Esophagus squamous epithelium (tissue), 5 donors: ENCODE results near the gene MKNK2. TPM values are rescaled to one million over a fixed set of nuclear protein-coding genes. Genes with fewer than 3 reads are reported as not detected.

Experiments
- DNase-seq: peaks from one replicate; lab custom pipeline; 2025; lab: John Stamatoyannopoulos, UW
- H3K27ac ChIP-seq, 4 donors: fragments of 200-600 bp; sonication (generic); one replicate each; pipeline ENCODE4 v1.5.1; 2016 to 2019; ENCODE audit warnings: mild to moderate bottlenecking in 1 of 4
- H3K27me3 ChIP-seq, 4 donors: fragments of 200-600 bp; sonication (generic); 1 replicate in 3 of 4; 2 replicates in 1 of 4; pipeline versions ENCODE4 v1.5.1 to v1.6.0; 2017 to 2021; ENCODE audit warnings: antibody characterized with exemption in 1 of 4
- H3K36me3 ChIP-seq, 3 donors: fragments of 200-600 bp; sonication (generic); one replicate each; pipeline ENCODE4 v1.5.1; 2016 to 2019
- H3K4me1 ChIP-seq, 3 donors: fragments of 200-600 bp; sonication (generic); one replicate each; pipeline ENCODE4 v1.5.1; 2017 to 2019
- H3K4me3 ChIP-seq, 4 donors: fragments of 200-600 bp; sonication (generic); 1 replicate in 3 of 4; 2 replicates in 1 of 4; pipeline ENCODE4 v1.5.1; 2016 to 2019; ENCODE audit warnings: mild to moderate bottlenecking in 2 of 4, moderate library complexity in 1 of 4
- H3K9me3 ChIP-seq, 3 donors: fragments of 200-600 bp; sonication (generic); one replicate each; pipeline ENCODE4 v1.5.1; 2016 to 2019
- POLR2A ChIP-seq, 4 donors: fragments of 450-650 bp; IDR thresholded peaks; one replicate each; pipeline ENCODE4 v1.6.1; 2017; ENCODE audit warnings: antibody characterized with exemption in 4 of 4, mild to moderate bottlenecking in 4 of 4, moderate library complexity in 3 of 4
- WGBS, 2 donors: methylation state at CpG; one replicate each; pipeline ENCODE4 v1.1.5; 2018; 5-methylcytosine and 5-hydroxymethylcytosine counted together
- intact Hi-C: fragments of 100-400 bp; cut with DNase I; formaldehyde crosslinking; loops from one replicate; pipeline ENCODE4 v1.15.0; 2022
- total RNA-seq, 4 donors: library from RNA; depleted of rRNA; stranded (reverse); fragments of >200 nt; gene quantifications; one replicate each; pipeline ENCODE4 v1.1.0, GENCODE V29; 2016
- TF ChIP-seq, protein P1 (sequence below), 6 experiments: fragments of 450-650 bp in 4 of 6; fragments of 200-600 bp in 2 of 6; sonication (generic) in 2 of 6; IDR thresholded peaks; one replicate each; pipeline ENCODE4 v1.5.1; 2016 to 2019; ENCODE audit warnings: antibody characterized with exemption in 6 of 6, mild to moderate bottlenecking in 4 of 6, moderate library complexity in 4 of 6
- donor health status: DM: yes; HTN: yes; CAD: no.

Gene MKNK2
- total RNA-seq, 4 donors from 2014 or later, result 147 to 300 (median 189) TPM

DNA sequence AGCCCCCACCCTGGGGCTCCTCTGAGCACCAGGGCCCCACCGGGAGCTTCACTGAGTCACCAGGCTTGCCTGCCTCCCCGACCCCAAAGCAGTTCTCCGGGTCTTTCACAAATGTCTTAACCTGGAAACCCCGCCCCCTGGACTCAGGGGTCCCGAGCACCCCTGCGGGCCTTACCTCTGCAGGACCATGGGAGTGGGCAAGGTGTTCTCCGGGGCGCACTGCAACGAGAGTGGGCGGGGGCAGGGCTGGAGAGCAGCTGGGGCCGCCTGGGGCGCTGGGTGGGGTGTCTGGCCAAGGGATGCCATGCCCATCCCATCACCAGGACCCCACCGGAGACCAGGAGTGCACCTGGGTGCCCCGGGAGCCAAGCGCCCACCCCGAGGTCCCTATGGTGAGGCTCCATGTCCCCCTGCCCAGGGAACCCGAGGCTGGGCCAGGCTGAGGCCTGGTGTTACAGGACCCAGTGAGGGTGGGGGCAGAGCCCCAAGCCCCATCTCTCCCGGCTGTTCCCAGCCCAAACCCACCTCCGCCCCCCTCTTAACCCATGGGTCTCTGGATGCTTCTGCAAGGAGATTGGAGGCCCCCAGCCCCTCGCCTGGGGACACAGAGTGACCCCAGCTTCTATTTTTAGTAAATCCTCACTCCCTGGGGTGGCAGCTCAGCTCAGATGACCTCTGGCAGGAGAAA lies 10.9 kb downstream of the MKNK2 start:
- 59 to 60% methylated on average over 1 to 3 of the region's 20 CpGs for whole genome bisulfite sequencing, 2 donors
- H3K9me3 ChIP-seq, result peaks cover 0 to 11% (median 10%) of the 10 kb centered on the region in 3 donors
- H3K4me1 ChIP-seq, result peaks cover 44 to 76% (median 45%) of the 10 kb centered on the region in 3 donors
- no peak overlapping the region for H3K4me3 ChIP-seq
- TF ChIP-seq, protein P1, sequence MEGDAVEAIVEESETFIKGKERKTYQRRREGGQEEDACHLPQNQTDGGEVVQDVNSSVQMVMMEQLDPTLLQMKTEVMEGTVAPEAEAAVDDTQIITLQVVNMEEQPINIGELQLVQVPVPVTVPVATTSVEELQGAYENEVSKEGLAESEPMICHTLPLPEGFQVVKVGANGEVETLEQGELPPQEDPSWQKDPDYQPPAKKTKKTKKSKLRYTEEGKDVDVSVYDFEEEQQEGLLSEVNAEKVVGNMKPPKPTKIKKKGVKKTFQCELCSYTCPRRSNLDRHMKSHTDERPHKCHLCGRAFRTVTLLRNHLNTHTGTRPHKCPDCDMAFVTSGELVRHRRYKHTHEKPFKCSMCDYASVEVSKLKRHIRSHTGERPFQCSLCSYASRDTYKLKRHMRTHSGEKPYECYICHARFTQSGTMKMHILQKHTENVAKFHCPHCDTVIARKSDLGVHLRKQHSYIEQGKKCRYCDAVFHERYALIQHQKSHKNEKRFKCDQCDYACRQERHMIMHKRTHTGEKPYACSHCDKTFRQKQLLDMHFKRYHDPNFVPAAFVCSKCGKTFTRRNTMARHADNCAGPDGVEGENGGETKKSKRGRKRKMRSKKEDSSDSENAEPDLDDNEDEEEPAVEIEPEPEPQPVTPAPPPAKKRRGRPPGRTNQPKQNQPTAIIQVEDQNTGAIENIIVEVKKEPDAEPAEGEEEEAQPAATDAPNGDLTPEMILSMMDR (IDR thresholded peaks at IDR 0.05), result no peak
- no peak for TF ChIP-seq POLR2A (IDR thresholded peaks at IDR 0.05)
- intact Hi-C loops, result no loop called here
- peak overlapping the region; percentile 89 to 99 (median 96) for H3K27ac ChIP-seq
- H3K36me3 ChIP-seq, result peaks cover 42 to 72% (median 51%) of the 10 kb centered on the region in 3 donors
- no peak for DNase-seq
- H3K27me3 ChIP-seq, result no peaks in the 10 kb centered on the region

DNA sequence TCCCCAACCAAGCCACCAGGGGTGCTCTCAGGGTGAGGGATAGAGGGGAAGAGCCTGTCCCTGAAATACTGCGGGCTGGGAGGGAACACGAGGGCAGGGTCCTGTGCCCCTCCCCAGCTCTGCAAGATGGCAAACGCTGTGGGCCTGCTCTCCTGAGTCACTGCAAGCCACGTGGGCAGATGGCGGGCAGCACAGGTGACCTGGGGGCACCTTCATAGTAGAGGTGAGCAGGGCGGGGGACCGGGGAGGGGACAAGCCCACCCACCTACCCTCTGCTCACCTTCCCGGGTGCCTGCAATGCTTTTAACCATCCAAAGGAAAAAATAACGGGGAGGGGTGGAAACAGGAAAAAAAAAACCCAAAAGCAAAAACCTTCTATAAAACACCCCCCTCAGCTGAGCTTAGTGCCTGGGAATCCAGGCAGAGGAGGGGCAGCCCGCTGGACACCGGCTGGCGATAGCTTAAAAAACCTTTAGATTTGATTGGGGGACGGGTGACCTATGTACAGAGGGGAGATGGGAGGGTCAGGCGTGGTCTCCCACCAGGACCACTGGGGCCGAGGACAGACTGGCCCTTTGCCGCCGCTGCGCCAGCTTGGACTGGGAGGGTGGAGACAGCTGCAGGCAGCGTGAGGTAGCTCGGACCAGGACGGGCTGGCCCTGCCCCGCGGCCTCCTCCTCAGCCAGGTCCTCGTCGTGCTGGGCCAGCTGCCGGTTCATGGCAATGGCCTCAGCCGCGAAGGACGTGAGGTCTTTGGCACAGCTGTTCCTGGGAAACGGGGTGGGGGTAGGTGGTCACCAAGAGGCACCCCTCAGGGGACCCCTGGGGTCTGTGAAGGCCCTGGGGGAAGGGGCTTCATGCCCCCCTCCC lies 11.7 kb downstream of the MKNK2 start:
- peak overlapping the region in 3 of 4 donors; percentile 96 to 99 (median 96) for H3K27ac ChIP-seq
- WGBS, 2 donors, result 79 to 80% methylated on average over 9 to 17 of the region's 30 CpGs
- no peak overlapping the region for H3K4me3 ChIP-seq
- no peak for DNase-seq
- no peaks in the 10 kb centered on the region for H3K27me3 ChIP-seq
- no peak for TF ChIP-seq POLR2A (IDR thresholded peaks at IDR 0.05)
- TF ChIP-seq, protein P1 (IDR thresholded peaks at IDR 0.05), result no peak
- peaks cover 36 to 64% (median 50%) of the 10 kb centered on the region in 3 donors for H3K36me3 ChIP-seq
- intact Hi-C loops, result no loop called here
- H3K4me1 ChIP-seq, result peaks cover 36 to 76% (median 45%) of the 10 kb centered on the region in 3 donors
- H3K9me3 ChIP-seq, result peaks cover 0 to 12% (median 11%) of the 10 kb centered on the region in 3 donors

DNA sequence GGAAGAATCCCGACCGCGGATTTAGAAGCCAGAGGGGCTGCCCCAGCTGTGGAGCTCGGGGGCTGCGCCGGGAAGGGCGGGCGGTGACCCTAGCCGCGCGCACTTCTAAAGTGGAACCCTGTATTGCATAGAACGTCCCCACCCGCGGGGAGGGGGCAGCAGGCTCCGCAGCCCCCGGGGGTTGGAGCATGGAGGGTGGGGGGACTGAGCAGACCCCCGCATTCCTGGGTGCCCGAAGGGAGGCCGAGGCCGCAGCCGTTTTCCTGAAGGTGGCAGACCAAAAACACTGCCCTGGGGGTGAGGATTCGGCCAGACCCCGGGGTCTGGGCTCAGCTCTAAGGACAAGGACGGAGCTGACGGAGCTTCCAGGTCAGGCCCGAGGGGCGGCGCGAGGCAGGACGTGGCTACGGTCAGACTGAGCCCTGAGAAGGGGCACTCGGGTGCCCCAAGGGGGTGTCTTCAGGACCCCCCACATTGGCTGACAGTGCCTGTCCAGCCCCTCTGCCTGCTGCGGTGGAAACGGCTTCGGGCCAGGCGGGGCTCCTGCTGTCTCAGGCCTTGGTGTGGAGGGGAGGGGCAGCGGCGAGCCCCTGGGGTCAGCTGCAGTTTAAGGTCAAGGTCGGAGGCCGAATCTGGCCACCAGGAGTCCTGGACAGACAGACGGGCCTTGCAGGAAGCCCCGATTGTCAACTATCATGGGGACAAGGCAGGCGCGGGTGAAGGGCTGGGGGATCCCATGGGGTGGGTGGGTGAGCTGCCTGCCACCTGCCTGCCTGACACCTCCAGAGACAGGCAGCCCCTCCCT lies 12.6 kb downstream of the MKNK2 start:
- peaks cover 32 to 58% (median 49%) of the 10 kb centered on the region in 3 donors for H3K36me3 ChIP-seq
- no peaks in the 10 kb centered on the region for H3K27me3 ChIP-seq
- H3K4me1 ChIP-seq, result peaks cover 36 to 76% (median 42%) of the 10 kb centered on the region in 3 donors
- H3K27ac ChIP-seq, result peak overlapping the region in 3 of 4 donors; percentile 53 to 99 (median 96)
- H3K4me3 ChIP-seq, result no peak overlapping the region
- DNase-seq, result no peak
- TF ChIP-seq, protein P1 (IDR thresholded peaks at IDR 0.05), result no peak
- TF ChIP-seq POLR2A (IDR thresholded peaks at IDR 0.05), result no peak
- intact Hi-C loops, result no loop called here
- 92 to 94% methylated on average over 13 to 15 of the region's 44 CpGs for WGBS, 2 donors
- peaks cover 0 to 12% (median 11%) of the 10 kb centered on the region in 3 donors for H3K9me3 ChIP-seq

DNA sequence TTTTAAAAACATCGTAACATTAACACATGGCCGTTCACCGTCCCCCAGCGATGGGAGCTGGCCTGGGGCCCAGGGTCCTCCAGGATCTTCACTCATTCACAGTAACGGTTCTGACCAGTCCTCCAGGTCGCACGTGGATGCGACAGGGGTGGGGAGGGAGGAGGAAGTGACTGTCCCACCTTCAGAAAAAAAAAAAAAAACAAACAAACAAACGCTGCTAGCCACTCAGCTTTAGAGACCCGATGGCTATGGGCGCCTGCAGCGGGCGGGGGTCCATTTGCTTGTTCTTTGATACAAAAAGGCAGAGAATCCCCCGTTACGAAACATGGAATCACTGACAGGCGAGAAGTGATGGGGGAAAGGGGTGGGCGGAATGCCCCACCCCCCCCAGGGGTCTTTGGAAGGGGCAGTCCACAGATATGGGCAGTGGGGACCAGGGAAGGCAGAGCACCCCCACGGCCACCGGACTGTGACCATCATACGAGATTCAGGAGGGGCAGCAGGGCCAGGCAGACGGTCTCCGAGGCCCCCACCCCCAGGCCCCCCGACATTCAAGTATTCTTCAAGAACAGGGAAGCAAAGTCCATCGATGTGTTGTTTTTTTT lies 13.3 kb downstream of the MKNK2 start:
- peaks cover 36 to 76% (median 42%) of the 10 kb centered on the region in 3 donors for H3K4me1 ChIP-seq
- WGBS, 2 donors, result 73 to 78% methylated on average over 16 to 17 of the region's 24 CpGs
- intact Hi-C loops, result no loop called here
- no peak overlapping the region for H3K4me3 ChIP-seq
- H3K36me3 ChIP-seq, result peaks cover 32 to 51% (median 43%) of the 10 kb centered on the region in 3 donors
- H3K9me3 ChIP-seq, result peaks cover 0 to 12% (median 11%) of the 10 kb centered on the region in 3 donors
- TF ChIP-seq, protein P1 (IDR thresholded peaks at IDR 0.05), result no peak
- no peak for TF ChIP-seq POLR2A (IDR thresholded peaks at IDR 0.05)
- no peak for DNase-seq
- H3K27me3 ChIP-seq, result no peaks in the 10 kb centered on the region
- peak overlapping the region in 2 of 4 donors; percentile 51 to 99 for H3K27ac ChIP-seq
